Muscle of leg (tissue), 11 donors: Measurements from ENCODE around the gene PKM. TPM values are rescaled to one million over a fixed set of nuclear protein-coding genes. Genes with fewer than 3 reads are reported as not detected.

Experiments used
- DNase-seq: peaks from one replicate; pipeline ENCODE4 v3.0.0; 2013
- H3K27ac ChIP-seq: one replicate; pipeline ENCODE4 v1.5.1; 2013; ENCODE audit warnings: mild to moderate bottlenecking, low read length, control low read depth
- H3K27me3 ChIP-seq: one replicate; pipeline ENCODE4 v1.6.1; 2013; ENCODE audit warnings: low read length; ENCODE audit not compliant: control insufficient read depth, insufficient read depth
- H3K36me3 ChIP-seq: one replicate; pipeline ENCODE4 v1.6.1; 2013; ENCODE audit warnings: low read length; ENCODE audit not compliant: control insufficient read depth, insufficient read depth
- H3K4me1 ChIP-seq: one replicate; pipeline ENCODE4 v1.6.1; 2013; ENCODE audit warnings: low read length; ENCODE audit not compliant: control insufficient read depth, insufficient read depth
- H3K4me3 ChIP-seq: one replicate; pipeline ENCODE4 v1.5.1; 2013; ENCODE audit warnings: low read length, control low read depth
- H3K9me3 ChIP-seq: replicated peaks from 2 replicates; pipeline ENCODE4 v1.6.1; 2013; ENCODE audit warnings: low read depth, low read length; ENCODE audit not compliant: control insufficient read depth
- WGBS: methylation state at CpG from one replicate; pipeline ENCODE4 v1.1.5; 2013; ENCODE audit warnings: missing lambda C conversion rate; ENCODE audit not compliant: insufficient coverage; 5-methylcytosine and 5-hydroxymethylcytosine counted together
- polyA plus RNA-seq, 8 donors: library from polyadenylated mRNA; unstranded; fragments of 120-200 nt; gene quantifications; one replicate each; pipeline versions ENCODE4 v1.2.1 to v1.2.3, GENCODE V29; 2013; ENCODE audit warnings: inconsistent platforms in 1 of 8, low replicate concordance in 1 of 8; ENCODE audit not compliant: insufficient read length in 8 of 8, insufficient read depth in 1 of 8
- total RNA-seq: library from RNA; stranded (reverse); fragments of 120-200 nt; gene quantifications from one replicate; pipeline ENCODE4 v1.2.4, GENCODE V29; 2013

Gene PKM
- total and polyA plus RNA-seq, 9 donors, result 727 to 984 (median 841) TPM

DNA sequence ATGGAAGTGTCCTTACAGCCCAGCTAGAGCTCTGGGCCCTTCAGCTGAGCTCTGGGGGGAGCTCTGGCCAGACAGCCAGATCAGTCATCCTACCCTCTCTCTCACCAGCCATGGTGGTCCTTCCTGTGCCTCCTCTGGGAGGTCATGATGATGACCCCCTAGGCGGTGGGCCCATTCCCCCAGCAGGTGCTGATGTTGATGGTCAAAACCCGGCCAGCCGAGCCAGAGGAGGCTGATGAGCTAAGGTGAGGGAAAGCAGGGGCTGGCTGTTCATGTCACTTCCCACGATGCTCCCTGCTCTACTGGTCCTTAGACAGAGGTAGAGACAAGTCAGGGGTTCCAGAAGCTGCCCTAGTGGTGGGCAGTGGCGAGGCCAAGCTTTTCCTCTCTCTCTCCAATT is 68.4 kb downstream of the PKM start:
- Histone ChIP-seq H3K4me3 (no peak overlapping the region), H3K36me3 (no peaks in the 10 kb centered on the region), H3K9me3 (no peaks in the 10 kb centered on the region), H3K27ac (no peak overlapping the region), H3K4me1 (peaks cover 23% of the 10 kb centered on the region), H3K27me3 (no peaks in the 10 kb centered on the region)
- 83% methylated on average over 4 of the region's 5 CpGs for WGBS
- DNase-seq, result no peak

DNA sequence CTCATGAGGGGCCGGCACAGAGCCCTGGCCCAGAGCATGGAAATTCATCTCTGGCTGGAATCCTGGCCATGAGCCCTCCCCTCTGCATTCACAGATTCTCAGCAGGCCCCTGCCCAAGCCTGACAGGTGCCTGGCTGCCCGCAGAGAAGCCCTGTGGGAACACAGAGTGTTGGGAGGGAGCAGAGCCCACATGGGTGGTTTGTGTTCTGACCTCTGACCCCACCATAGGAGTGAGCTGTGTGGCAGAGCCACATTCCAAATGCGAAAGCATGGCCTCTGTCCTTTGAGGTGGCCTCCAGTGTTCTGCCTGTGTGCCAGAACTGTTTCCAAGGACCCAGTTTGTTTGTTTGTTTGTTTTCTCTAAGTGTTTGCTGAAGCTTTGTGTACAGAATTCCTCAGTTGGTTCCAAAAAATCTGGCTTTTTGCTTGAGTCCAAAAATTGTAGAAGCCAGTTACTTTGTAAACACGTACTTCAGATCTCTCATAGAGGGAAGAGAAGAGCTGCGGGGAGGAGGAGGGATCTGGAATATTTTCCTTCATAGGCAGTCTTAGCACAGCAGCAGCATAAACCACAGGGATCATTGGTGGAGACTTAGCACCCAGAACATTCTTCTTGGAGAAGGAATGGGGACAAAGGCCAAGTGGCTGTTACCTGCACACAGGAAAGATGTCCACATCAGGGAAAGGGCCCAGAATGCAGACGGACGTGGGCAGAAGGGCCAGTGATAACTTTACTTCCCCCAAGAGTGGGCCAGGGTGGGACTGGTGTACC is 69.4 kb downstream of the PKM start:
- Histone ChIP-seq H3K4me1 (peaks cover 23% of the 10 kb centered on the region), H3K4me3 (no peak overlapping the region), H3K9me3 (no peaks in the 10 kb centered on the region), H3K27ac (peak overlapping the region; percentile 51), H3K27me3 (no peaks in the 10 kb centered on the region), H3K36me3 (no peaks in the 10 kb centered on the region)
- WGBS, result 73% methylated on average over 2 of the region's 7 CpGs
- DNase-seq, result peak; percentile 58

- Histone ChIP-seq H3K4me1 (peaks cover 27% of the 10 kb centered on the region), H3K27ac (no peak overlapping the region), H3K36me3 (no peaks in the 10 kb centered on the region), H3K27me3 (no peaks in the 10 kb centered on the region), H3K9me3 (no peaks in the 10 kb centered on the region), H3K4me3 (no peak overlapping the region)
- DNase-seq, result no peak
- WGBS, result 94% methylated on average over 4 of the region's 5 CpGs
These were observed 70.2 kb downstream of the PKM start for GRCh38 chr15:72160696-72161245.

- peaks cover 33% of the 10 kb centered on the region for H3K4me1 ChIP-seq
- no peaks in the 10 kb centered on the region for H3K9me3 ChIP-seq
- peaks cover 2% of the 10 kb centered on the region for H3K27me3 ChIP-seq
- no peak overlapping the region for H3K27ac ChIP-seq
- no CpG with 5 or more reads among the region's 2 CpGs for WGBS
- H3K36me3 ChIP-seq, result no peaks in the 10 kb centered on the region
- no peak for DNase-seq
- no peak overlapping the region for H3K4me3 ChIP-seq
These were observed 74.1 kb downstream of the PKM start for GRCh38 chr15:72156928-72157327.

GRCh38 chr15:72155635-72156616 is 75.1 kb downstream of the PKM start:
- peak; percentile 95 for DNase-seq
- Histone ChIP-seq H3K4me3 (peak overlapping the region; percentile 58), H3K36me3 (no peaks in the 10 kb centered on the region), H3K9me3 (no peaks in the 10 kb centered on the region), H3K27me3 (peaks cover 2% of the 10 kb centered on the region), H3K27ac (peak overlapping the region; percentile 76), H3K4me1 (peaks cover 23% of the 10 kb centered on the region)
- 2% methylated on average over 9 of the region's 19 CpGs for WGBS

DNA sequence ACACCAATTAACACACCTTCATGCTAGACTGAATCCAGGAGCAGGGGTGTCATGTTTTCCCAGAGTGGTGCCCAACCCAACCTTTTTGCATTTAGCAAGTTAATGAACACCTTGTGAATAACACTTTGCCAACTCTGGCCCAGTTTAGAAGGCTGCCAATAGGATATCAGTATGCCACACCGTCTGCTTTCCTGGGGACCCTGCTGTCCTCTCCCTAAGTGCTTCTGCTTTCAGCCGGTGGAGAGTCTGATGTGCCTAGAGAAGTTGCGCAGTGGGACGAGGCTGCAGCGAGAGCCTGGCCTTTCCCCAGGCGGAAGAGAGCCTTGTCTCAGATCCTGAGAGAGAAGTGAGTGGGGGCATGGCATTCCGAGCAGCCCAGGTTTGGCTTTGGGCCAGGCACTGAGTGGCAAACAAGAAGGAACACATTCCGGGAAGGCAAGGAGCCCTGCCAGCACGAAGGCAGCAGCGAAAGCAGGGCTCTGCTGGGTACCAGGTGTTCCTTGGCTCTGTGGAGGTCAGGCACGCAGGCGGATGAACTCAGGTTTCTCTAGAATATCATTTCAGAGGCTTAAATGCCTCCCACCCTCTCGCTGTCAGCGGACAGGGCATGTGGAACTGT is 75.9 kb downstream of the PKM start:
- peaks cover 2% of the 10 kb centered on the region for H3K27me3 ChIP-seq
- WGBS, result 39% methylated on average over 10 of the region's 14 CpGs
- peak; percentile 78 for DNase-seq
- peak overlapping the region; percentile 58 for H3K4me3 ChIP-seq
- no peaks in the 10 kb centered on the region for H3K36me3 ChIP-seq
- peaks cover 18% of the 10 kb centered on the region for H3K4me1 ChIP-seq
- H3K9me3 ChIP-seq, result no peaks in the 10 kb centered on the region
- peak overlapping the region; percentile 76 for H3K27ac ChIP-seq

DNA sequence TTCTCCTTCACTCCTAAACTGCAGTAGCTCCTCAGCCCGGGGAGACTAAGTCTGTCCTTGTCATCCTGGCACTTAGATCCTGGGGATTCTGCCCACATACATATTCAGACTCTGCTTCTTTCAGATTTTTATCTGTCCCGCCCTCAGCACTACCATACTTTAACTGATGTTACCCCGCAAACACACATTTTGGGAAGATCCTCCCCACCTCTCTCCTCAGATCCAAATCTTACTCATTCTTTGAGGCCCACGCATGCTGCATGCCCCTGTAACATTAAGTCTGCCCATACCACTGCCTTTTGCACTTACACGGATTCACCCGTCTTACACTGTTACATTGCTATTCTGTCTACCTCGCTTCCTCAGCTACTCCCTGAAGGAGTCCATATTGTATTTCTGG is 76.7 kb downstream of the PKM start:
- no peaks in the 10 kb centered on the region for H3K36me3 ChIP-seq
- no peak for DNase-seq
- 90% methylated on average over 6 of the region's 7 CpGs for WGBS
- peaks cover 18% of the 10 kb centered on the region for H3K4me1 ChIP-seq
- H3K27ac ChIP-seq, result no peak overlapping the region
- H3K4me3 ChIP-seq, result no peak overlapping the region
- peaks cover 2% of the 10 kb centered on the region for H3K27me3 ChIP-seq
- no peaks in the 10 kb centered on the region for H3K9me3 ChIP-seq

- peaks cover 18% of the 10 kb centered on the region for H3K4me1 ChIP-seq
- no peaks in the 10 kb centered on the region for H3K9me3 ChIP-seq
- H3K4me3 ChIP-seq, result no peak overlapping the region
- H3K36me3 ChIP-seq, result no peaks in the 10 kb centered on the region
- peaks cover 2% of the 10 kb centered on the region for H3K27me3 ChIP-seq
- DNase-seq, result no peak
- H3K27ac ChIP-seq, result no peak overlapping the region
- 83% methylated on average over 3 of the region's 5 CpGs for WGBS
These were observed 77.6 kb downstream of the PKM start for GRCh38 chr15:72153269-72154000.
